Stimulated activated naive CD8-positive, alpha-beta T cell treated with anti-CD3 and anti-CD28 coated beads, Interleukin-15, amount 100 ng/mL, for 72 hours (primary cell): ENCODE results near the gene DDN.

Source experiments
- ATAC-seq: fragments of 150-1000 bp; cut with Tn5 transposase; 2 replicates; pipeline ENCODE4 v1.10.0; 2021; ENCODE audit warnings: mild to moderate bottlenecking, moderate library complexity
- DNase-seq, 2 donors: peaks; one replicate each; pipeline ENCODE4 v3.0.0; 2021 to 2022
- H3K27ac Mint-ChIP-seq, 2 donors: one replicate each; pipeline ENCODE4 v1.8.0; 2022; ENCODE audit warnings: mild to moderate bottlenecking in 2 of 2, mixed read lengths in 2 of 2, moderate library complexity in 2 of 2
- H3K27me3 Mint-ChIP-seq: one replicate; pipeline ENCODE4 v1.8.0; 2022; ENCODE audit warnings: mixed read lengths
- H3K4me1 Mint-ChIP-seq: one replicate; pipeline ENCODE4 v1.8.0; 2022; ENCODE audit warnings: mild to moderate bottlenecking, mixed read lengths
- H3K4me3 Mint-ChIP-seq, 2 donors: one replicate each; pipeline ENCODE4 v1.8.0; 2022; ENCODE audit warnings: mild to moderate bottlenecking in 2 of 2, mixed read lengths in 2 of 2, moderate library complexity in 1 of 2
- H3K9me3 Mint-ChIP-seq, 2 donors: one replicate each; pipeline ENCODE4 v1.8.0; 2022; ENCODE audit warnings: mixed read lengths in 2 of 2

The DDN gene

DNA sequence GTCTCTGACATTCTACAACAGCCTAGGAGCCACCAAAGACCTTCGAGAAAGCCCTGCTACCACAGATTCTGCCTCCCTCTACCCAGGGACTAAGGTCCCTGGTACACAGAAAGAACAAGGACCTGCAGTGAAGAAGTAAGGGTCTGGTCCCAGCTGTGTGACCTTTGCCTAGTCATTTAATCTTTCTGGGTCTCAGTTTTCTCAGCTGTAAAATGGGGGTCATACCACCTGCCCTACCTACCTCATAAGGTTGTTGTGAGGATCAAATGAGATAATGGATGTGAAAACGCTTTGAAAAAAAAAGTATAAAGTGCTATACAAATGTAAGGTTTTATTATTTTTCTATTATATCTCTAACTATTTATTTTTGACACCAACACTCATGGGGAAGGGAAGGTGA, 24.6 kb upstream of the DDN start:
- H3K27ac Mint-ChIP-seq, result no peak overlapping the region

DNA sequence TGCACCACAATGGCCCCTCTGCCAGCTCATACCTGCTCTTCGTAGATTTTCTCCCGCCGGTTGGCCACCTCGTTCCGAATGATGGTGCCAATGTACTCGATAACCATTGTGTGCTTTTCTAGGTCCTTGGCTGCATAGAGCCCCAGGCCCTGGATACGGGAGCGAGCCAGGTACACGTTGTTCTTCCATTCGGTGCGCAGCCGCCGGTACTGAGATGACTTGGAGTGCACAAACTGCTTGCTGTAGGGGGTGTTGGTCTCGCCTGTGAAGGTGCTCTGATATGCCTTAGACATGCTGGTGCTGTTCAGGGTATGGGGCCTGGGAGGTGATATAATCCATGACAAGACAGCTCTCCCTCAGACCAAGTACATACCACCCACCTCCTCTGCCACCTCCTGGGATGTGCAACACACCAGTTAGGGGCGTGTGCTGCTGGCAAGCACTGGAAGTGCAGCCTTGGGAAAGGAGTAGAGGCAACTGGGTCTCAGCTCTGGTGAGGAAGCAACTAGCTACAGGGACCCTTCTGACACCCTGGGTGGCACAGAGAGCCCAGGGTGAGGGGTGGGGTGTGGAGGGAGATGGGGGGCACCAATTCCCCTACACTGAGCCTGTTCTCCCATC, 23.5 kb upstream of the DDN start:
- Mint-ChIP-seq H3K27ac (peak overlapping the region in 1 of 2 donors; percentile 27), H3K27me3 (no peaks in the 10 kb centered on the region), H3K4me1 (peaks cover 21% of the 10 kb centered on the region), H3K4me3 (no peak overlapping the region), H3K9me3 (no peaks in the 10 kb centered on the region)
- no peak for DNase-seq
- ATAC-seq, result no peak

More for the DNA sequence above, 24.6 kb upstream of the DDN start:
- H3K4me3 Mint-ChIP-seq, result no peak overlapping the region
- no peaks in the 10 kb centered on the region for H3K27me3 Mint-ChIP-seq
- no peaks in the 10 kb centered on the region for H3K9me3 Mint-ChIP-seq
- no peak for DNase-seq
- H3K4me1 Mint-ChIP-seq, result peaks cover 14% of the 10 kb centered on the region
- no peak for ATAC-seq

DNA sequence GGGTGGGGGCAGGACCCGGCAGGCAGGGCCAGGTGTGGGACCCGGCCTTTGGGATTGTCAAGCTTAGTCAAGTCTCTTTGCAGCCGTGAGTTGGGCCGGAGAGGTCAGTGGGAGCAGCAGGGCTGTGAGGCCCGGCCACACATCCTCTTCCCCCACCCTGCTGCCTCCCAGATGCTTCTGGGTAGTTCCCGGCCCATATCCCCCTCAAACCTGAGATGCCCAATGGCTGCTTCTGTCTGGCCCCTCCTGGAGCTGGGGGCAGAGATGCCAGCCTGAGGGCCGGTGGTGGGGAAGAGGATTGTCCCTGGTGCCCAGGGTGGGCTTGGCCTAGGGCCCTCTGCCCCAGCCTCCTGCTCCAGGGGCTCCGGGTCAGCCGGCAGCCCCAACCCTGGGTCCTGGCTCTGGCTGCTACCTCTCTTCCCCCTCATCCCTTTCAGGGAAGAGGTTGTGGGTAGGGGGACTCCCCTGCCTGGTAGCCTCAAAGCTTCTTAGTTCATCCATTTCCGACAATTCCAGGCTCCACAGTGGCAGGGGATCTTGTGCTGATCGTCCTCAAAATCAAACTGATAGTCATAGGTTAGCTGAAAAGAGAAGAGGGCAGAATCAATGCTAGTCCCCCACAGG, 22.2 kb upstream of the DDN start:
- Mint-ChIP-seq H3K27ac (no peak overlapping the region), H3K4me1 (peaks cover 33% of the 10 kb centered on the region), H3K9me3 (no peaks in the 10 kb centered on the region), H3K4me3 (no peak overlapping the region), H3K27me3 (no peaks in the 10 kb centered on the region)
- DNase-seq, result no peak
- no peak for ATAC-seq

DNA sequence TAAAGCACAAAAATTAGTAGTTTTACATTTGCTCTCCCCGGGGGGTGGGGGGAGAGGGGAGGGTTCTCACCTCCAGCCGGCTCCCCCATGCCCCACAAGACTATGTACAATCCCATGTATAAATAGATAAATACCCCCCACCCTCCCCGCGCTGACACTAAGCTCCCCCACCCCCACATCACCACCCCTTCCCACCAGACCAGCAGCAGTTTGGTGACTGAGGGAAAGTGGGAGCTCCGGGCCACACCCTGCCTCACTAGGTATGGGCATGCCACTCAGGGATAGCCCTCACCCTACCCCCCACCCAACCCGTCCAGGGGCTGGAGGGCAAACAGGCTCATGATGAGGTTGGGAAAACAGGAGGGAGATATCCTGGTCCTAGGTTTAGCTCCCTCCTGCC, 21.3 kb upstream of the DDN start:
- Mint-ChIP-seq H3K27me3 (no peaks in the 10 kb centered on the region), H3K9me3 (no peaks in the 10 kb centered on the region), H3K4me3 (no peak overlapping the region), H3K4me1 (peaks cover 41% of the 10 kb centered on the region), H3K27ac (no peak overlapping the region)
- DNase-seq, result no peak
- ATAC-seq, result no peak

DNA sequence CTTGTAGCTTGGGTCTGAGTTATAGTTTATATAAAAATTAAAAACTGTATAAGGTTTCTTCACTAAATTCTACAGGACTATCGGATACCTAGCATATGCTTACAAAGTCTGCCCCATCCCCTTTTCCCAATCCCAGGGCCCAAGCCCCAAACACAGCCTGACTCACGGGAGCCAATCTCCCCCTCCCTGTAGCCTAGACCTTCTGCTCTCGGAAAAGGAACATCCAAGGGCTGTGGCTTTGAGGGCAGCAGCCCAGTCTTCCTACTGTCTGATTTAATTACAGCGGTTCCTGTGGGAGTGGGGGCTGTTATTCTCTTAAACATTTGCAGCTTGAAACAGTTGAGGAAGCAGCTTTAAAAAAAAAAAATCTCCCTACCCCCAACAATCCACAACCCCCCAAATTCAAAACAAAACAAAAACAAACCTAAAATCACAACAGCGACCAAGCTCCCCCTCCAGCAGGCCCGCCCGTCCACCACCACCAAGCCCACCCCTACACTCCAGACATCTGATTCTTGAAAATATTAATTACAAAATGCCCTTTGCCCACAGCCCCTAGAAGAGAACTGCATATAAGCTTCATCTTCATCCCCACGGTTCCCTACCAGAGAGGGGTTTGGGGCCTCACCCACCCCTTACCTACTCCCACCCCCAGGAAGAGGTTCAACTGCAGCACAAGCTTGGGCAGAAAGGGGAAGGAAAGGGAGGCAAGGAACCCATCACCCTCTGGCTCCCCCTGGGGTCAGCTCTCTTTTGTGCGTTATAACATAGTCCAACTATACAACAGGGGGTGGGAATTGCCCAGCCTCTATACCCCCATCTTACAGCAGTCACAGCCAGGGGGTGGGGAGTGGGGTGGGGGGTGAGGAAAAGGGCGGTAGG, 20.5 kb upstream of the DDN start:
- peak; percentile 40 to 49 for DNase-seq
- H3K9me3 Mint-ChIP-seq, result no peaks in the 10 kb centered on the region
- peaks cover 46% of the 10 kb centered on the region for H3K4me1 Mint-ChIP-seq
- H3K27ac Mint-ChIP-seq, result peak overlapping the region; percentile 90 to 94
- no peaks in the 10 kb centered on the region for H3K27me3 Mint-ChIP-seq
- ATAC-seq, result peak; percentile 23
- H3K4me3 Mint-ChIP-seq, result peak overlapping the region; percentile 83 to 91

DNA sequence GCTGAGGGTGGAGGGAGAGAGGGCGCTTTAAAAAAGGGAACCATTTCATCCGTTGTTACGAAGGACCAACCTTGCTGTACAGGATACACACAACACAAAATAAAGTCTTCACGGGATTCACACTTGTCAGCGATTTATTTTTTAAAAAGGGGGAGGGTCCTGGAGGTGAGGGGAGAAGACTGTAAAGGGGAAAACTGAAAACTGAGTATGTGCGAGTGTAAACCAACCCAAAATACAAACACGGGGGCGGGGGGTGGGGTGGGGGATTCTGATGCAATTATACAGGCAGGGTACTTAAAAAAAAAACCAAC, 19.9 kb upstream of the DDN start:
- Mint-ChIP-seq H3K4me1 (peaks cover 52% of the 10 kb centered on the region), H3K4me3 (peak overlapping the region; percentile 91 to 93), H3K27me3 (no peaks in the 10 kb centered on the region), H3K27ac (peak overlapping the region; percentile 97 to 98), H3K9me3 (no peaks in the 10 kb centered on the region)
- no peak for DNase-seq
- ATAC-seq, result peak; percentile 31

DNA sequence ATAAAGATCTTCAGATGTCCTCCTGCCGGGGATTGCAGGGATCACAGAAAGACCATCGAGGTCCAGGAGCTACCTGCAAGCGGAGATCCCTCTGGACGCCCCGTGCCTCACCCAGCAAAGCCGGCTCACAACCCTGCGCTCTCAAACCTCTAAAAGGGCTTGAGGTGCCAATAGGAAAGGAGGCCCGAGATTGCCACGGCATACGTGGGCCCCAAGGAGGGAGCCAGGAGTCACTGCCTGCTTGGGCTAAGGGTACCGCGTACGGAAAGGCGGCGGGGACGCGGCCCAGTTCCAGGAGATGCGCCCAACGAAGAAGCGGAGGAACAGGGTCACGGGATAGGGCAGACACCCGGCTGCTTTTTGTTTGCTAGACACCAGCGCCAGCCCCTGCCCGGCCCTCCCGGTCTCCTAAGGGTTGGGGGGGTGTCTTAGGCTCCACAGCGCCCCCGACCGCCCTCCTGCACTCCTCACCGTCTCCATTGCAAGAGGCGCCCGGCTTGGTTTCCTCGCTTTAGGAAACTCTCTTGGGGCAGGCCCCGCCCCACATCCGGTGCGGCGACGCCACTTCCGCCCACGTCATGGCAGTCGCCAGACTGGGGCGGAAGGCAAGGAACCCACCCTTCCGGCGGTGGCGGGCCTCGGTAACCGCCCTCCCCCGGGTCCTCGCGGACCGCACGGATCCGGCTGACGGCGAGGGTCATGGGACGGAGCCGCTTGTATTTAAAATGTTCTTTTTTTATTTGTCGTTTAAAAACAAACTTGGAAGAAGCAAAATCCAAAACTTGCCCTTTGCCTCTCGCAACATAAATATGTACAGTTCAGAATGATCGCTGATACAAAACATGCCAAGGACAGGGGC, 19.3 kb upstream of the DDN start, which contains the start of gene PRKAG1:
Gene PRKAG1, minus strand, starts transcription at position 516 of the 859 bp plus-strand sequence. Its CDS starts 36 bp downstream, at position 480.
- Mint-ChIP-seq H3K4me1 (peaks cover 52% of the 10 kb centered on the region), H3K9me3 (no peaks in the 10 kb centered on the region), H3K27me3 (no peaks in the 10 kb centered on the region), H3K27ac (peak within 1 kb of the TSS; percentile 97 to 98), H3K4me3 (peak within 1 kb of the TSS; percentile 91 to 93)
- DNase-seq (peak; percentile 93 to 97), ATAC-seq (peak; percentile 91)

DNA sequence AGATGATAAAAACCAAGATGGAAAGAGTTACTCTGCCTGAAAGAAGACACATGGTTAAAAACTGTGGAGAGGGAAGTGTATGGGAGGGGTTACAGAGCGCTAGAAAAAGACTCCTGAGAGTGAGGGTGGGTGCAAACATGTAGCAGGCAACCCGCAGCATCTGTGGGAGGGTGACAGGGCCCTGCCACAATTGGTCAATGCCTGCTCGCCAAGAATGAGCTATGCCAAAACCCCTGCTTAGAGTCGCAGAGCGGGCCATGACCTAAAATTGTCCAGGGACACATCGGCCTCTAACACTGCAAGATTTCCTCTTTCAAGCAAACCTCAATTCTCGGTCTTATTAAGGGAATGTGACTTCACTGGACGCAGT, 18.7 kb upstream of the DDN start:
- Mint-ChIP-seq H3K4me1 (peaks cover 52% of the 10 kb centered on the region), H3K27me3 (no peaks in the 10 kb centered on the region), H3K27ac (peak overlapping the region; percentile 97 to 98), H3K4me3 (peak overlapping the region; percentile 91 to 93), H3K9me3 (no peaks in the 10 kb centered on the region)
- peak; percentile 25 for ATAC-seq
- DNase-seq, result peak in 1 of 2 donors; percentile 41

DNA sequence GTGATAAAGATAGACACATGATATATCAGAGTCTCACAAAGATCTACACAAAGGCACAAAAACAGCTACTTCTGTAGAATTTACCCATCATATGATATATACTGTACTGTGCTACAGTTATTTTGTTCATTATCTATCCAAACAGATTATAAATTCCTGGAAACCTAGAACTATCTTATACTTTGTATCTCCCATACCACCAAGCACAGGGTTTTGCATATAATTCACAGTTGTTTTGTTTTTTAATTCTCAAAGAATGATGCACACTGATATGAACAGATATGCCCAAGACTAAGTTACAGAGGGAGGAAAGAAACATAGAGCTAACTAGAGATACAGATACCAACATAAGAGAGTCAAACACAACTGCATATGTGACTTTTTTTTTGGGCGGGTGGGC, 16.0 kb upstream of the DDN start:
- no peaks in the 10 kb centered on the region for H3K27me3 Mint-ChIP-seq
- DNase-seq (no peak), ATAC-seq (no peak)
- H3K9me3 Mint-ChIP-seq, result no peaks in the 10 kb centered on the region
- peaks cover 52% of the 10 kb centered on the region for H3K4me1 Mint-ChIP-seq
- no peak overlapping the region for H3K4me3 Mint-ChIP-seq
- H3K27ac Mint-ChIP-seq, result no peak overlapping the region

DNA sequence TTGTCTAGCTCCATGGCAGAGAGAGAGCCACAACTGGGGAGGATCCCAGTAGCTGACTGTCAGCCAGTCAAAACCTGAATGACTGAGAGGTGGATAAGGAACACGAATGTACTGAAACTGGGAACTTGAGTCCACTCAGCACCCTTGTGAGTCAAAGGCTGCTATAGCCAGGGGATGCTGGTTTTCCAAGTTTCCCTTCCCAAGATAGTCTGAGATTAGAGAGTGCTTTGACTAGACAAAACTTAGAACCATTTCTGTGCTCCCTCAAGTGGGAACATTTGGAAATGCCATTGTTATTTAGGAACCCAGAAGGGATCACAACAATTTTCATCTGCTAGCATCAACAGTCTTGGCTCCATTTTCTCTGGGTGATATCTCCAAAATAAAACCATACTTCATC, 15.4 kb upstream of the DDN start:
- Mint-ChIP-seq H3K4me3 (no peak overlapping the region), H3K27me3 (no peaks in the 10 kb centered on the region), H3K4me1 (peaks cover 45% of the 10 kb centered on the region), H3K9me3 (no peaks in the 10 kb centered on the region), H3K27ac (no peak overlapping the region)
- DNase-seq, result no peak
- no peak for ATAC-seq

DNA sequence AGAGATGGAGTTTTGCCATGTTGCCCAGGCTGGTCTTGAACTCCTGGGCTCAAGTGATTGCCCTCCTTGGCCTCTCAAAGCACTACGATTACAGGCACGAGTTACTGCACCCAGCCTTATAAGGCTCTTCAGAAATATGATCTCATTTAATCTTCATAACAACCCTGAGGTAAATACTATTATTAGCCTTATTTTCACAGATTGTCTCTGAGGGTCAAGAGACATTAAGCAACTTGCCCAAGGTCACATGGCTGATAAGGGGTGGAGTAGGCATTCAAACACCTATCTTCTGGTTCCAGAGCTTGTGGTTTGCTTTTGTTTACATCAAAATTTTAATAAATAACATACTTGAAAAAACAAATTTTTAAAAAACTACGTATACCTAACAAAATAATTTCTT, 14.3 kb upstream of the DDN start:
- Mint-ChIP-seq H3K4me1 (peaks cover 38% of the 10 kb centered on the region), H3K4me3 (no peak overlapping the region), H3K9me3 (no peaks in the 10 kb centered on the region), H3K27me3 (no peaks in the 10 kb centered on the region), H3K27ac (peak overlapping the region in 1 of 2 donors; percentile 91)
- ATAC-seq (no peak), DNase-seq (no peak)

DNA sequence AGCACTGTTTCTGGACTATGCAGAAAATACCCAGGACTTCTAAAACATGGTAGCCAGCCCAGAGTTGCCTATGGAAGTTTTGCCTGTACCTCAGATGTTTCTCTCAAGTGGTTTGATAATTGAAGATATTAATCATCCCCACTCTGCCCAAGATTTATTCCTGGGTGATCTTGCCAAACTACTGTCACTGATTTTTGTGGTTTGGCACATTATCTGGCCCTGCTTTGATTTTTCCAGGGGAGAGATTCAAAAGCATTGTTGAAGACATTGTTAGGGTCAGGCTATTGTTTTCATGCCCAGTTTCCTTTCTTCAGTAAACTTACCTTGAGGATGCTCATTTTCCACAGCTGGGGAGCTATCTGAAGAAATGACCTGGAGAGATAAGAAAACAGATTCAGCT, 13.6 kb upstream of the DDN start:
- no peak for ATAC-seq
- no peak overlapping the region for H3K27ac Mint-ChIP-seq

DNA sequence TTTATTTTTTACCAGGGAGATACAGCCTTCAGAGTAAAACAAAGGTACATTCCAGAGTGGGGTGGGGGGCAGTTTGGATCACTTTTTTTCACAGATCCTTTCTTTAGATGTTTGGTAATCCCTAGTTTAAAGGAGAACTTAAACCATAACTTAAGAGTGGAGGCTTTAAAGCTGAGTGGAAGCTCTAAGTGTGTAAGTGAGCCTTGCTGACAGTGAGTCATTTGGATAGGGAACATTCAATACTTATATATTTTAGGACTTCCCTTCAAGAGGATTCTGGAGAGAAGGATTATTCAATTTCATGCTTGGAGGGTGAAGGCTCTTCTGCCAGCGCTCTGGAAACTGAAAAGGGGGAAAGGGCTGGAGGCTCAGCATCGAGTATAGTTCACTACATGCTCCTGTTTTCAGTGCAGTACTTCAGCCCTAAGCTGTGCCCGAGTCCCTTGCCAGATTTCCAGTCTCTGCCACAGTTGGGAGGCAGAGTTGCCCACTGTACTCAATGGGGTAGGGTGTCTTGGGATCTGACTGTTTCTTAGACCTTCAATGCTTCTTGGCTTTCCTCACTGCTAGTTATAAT, 11.0 kb upstream of the DDN start:
- no peak for DNase-seq
- H3K4me3 Mint-ChIP-seq, result no peak overlapping the region
- H3K27ac Mint-ChIP-seq, result no peak overlapping the region
- H3K27me3 Mint-ChIP-seq, result no peaks in the 10 kb centered on the region
- ATAC-seq, result no peak
- H3K4me1 Mint-ChIP-seq, result peaks cover 15% of the 10 kb centered on the region
- no peaks in the 10 kb centered on the region for H3K9me3 Mint-ChIP-seq

More for the DNA sequence above, 13.6 kb upstream of the DDN start:
- no peaks in the 10 kb centered on the region for H3K9me3 Mint-ChIP-seq
- H3K4me1 Mint-ChIP-seq, result peaks cover 39% of the 10 kb centered on the region
- H3K27me3 Mint-ChIP-seq, result no peaks in the 10 kb centered on the region
- DNase-seq, result no peak
- H3K4me3 Mint-ChIP-seq, result no peak overlapping the region

DNA sequence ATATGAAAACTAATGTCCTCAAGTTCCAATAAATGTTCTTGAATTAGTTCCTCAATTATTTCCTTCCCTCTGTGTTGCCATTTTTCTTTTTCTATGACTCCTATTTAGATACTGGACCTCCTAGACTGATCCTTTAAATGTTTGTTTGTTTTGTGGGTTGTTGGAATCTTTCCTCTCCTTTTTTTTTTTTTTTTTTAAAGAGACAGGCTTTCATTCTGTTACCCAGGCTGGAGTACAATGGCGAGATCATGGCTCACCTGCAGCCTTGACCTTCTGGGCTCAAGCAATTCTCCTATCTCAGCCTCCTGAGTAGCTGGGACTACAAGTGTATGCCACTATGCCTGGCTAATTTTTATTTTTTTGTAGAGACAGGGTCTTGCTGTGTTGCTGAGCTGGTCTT, 9.8 kb upstream of the DDN start:
- ATAC-seq (no peak), DNase-seq (no peak)
- Mint-ChIP-seq H3K27ac (no peak overlapping the region), H3K4me3 (no peak overlapping the region), H3K27me3 (no peaks in the 10 kb centered on the region), H3K4me1 (peaks cover 7% of the 10 kb centered on the region), H3K9me3 (no peaks in the 10 kb centered on the region)

DNA sequence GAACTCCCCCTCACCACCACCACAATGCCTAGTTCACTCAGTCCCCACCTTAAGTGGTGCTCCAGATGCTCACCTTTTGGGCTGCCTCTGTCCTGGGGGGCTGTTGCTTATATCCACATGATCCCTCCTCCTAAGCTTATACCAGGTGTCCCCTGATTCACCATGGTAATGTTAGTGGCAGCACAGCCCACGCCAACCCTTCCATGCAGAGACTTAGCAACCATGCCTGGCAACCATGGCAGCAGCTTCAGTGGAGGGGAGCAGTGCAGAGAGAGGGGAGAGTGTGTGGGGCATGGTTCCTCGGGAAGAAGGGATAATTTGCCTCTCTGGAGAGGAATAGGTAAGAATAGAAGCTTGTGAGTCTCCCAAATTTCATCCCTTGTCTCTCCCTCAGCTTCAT, 1.2 kb upstream of the DDN start:
- H3K9me3 Mint-ChIP-seq, result no peaks in the 10 kb centered on the region
- peaks cover 46% of the 10 kb centered on the region for H3K4me1 Mint-ChIP-seq
- DNase-seq, result no peak
- ATAC-seq, result no peak
- H3K27me3 Mint-ChIP-seq, result peaks cover 48% of the 10 kb centered on the region
- peak overlapping the region in 1 of 2 donors; percentile 60 for H3K27ac Mint-ChIP-seq
- peak overlapping the region in 1 of 2 donors; percentile 7 for H3K4me3 Mint-ChIP-seq
